ENCODE results near the gene SLC38A10. TPM values are rescaled to one million over a fixed set of nuclear protein-coding genes. Genes with fewer than 3 reads are reported as not detected.

Gene SLC38A10
- total RNA-seq, 6 donors from 2014 or later: 90.6 to 208 (median 110) TPM

DNA sequence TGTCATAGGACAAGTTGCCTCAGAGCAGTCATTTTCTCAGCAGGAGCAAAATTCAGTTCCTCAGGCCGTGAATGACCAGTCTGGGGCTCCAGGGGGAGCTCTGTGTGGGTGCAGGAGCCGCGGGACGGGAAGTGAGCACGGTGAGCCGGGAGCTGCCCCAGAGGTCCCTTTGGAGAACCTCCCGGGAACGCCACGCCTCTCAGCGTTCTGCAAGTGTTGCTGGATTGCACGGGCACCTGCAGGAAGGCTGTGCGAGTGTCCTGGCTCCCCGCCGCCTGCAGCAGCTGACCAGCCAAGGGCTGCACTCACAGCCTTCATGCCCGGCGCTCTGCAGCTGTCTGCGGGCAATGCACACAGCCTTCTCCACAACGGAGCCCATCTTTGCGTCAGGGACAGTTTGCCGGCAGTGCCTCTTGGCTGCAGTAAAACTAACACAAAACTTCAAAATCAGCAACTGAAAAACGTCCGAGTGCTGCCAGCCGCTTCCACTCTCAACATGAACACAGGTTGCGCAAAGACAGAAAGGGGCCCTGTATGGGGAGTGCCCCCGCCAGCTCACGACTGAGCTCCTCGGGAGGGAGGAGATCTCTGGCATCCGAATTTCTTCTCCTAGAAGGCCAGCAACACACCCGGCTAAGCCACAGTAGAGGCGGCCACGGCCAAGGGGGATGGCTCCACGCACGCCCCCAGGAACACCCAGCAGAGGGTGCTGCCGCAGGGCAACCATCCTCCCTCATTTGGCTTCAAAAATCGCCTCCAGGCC, 40.0 kb downstream of the SLC38A10 start:
- Histone ChIP-seq H3K27me3 (no peaks in the 10 kb centered on the region), H3K36me3 (peaks cover 29 to 61% (median 51%) of the 10 kb centered on the region in 4 donors), H3K4me3 (peak overlapping the region in 2 of 4 donors; percentile 13), H3K27ac (peak overlapping the region; percentile 28 to 77 (median 62)), H3K9me3 (no peaks in the 10 kb centered on the region), H3K4me1 (peaks cover 12 to 24% (median 19%) of the 10 kb centered on the region in 4 donors)
- WGBS, 2 donors: 25 to 36% methylated on average over 23 to 33 of the region's 35 CpGs
- DNase-seq: peak; percentile 90 to 96
- peak; percentile 72 to 92 for ATAC-seq (ENCODE audit: low FRiP score in 2 of 2)
- TF ChIP-seq EP300 (IDR thresholded peaks at IDR 0.05) (no peak), POLR2A (IDR thresholded peaks at IDR 0.05) (peak in 2 of 4 donors; percentile 22 to 31), POLR2AphosphoS5 (IDR thresholded peaks at IDR 0.05) (no peak)
- TF ChIP-seq, protein P1, sequence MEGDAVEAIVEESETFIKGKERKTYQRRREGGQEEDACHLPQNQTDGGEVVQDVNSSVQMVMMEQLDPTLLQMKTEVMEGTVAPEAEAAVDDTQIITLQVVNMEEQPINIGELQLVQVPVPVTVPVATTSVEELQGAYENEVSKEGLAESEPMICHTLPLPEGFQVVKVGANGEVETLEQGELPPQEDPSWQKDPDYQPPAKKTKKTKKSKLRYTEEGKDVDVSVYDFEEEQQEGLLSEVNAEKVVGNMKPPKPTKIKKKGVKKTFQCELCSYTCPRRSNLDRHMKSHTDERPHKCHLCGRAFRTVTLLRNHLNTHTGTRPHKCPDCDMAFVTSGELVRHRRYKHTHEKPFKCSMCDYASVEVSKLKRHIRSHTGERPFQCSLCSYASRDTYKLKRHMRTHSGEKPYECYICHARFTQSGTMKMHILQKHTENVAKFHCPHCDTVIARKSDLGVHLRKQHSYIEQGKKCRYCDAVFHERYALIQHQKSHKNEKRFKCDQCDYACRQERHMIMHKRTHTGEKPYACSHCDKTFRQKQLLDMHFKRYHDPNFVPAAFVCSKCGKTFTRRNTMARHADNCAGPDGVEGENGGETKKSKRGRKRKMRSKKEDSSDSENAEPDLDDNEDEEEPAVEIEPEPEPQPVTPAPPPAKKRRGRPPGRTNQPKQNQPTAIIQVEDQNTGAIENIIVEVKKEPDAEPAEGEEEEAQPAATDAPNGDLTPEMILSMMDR (IDR thresholded peaks at IDR 0.05): peak; percentile 44 to 82 (median 64)

DNA sequence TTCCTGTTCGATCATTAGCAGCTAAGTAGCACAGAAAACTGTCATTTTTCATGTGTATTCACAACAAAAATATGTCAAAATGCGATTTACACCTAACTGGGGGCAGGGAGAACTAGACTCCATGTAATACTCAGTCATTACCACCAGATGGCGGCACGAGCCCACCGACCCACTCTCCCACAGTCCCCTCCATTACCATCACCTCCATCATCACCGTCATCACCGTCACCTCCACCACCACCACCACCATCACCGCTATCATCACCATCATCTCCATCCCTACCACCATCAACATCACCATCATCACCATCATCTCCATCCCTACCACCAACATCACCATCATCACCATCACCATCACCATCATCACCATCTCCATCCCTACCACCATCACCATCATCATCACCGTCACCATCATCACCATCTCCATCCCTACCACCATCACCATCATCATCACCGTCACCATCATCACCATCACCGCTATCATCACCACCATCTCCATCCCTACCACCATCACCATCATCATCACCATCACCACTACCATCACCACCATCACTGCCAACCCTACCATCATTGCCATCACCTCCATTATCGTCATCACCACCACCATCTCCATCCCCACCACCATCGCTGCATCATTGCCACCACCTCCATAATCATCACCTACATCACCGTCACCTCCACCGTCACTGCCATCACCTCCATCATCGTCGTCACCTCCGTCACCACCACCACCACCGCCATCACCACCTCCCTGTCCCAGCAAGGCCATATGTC, 41.6 kb downstream of the SLC38A10 start:
- H3K27ac ChIP-seq: no peak overlapping the region
- peak in 1 of 2 donors; percentile 66 for ATAC-seq (ENCODE audit: low FRiP score in 2 of 2)
- peaks cover 12 to 24% (median 19%) of the 10 kb centered on the region in 4 donors for H3K4me1 ChIP-seq
- 60 to 65% methylated on average over 19 of the region's 19 CpGs for WGBS, 2 donors
- no peaks in the 10 kb centered on the region for H3K27me3 ChIP-seq
- TF ChIP-seq, protein P1 (IDR thresholded peaks at IDR 0.05): peak; percentile 77 to 92 (median 86)
- TF ChIP-seq POLR2AphosphoS5 (IDR thresholded peaks at IDR 0.05) (peak in 1 of 2 donors; percentile 11), POLR2A (IDR thresholded peaks at IDR 0.05) (no peak)
- H3K4me3 ChIP-seq: no peak overlapping the region
- H3K36me3 ChIP-seq: peaks cover 15 to 52% (median 41%) of the 10 kb centered on the region in 4 donors
- peak in 1 of 2 donors; percentile 63 for DNase-seq
- H3K9me3 ChIP-seq: no peaks in the 10 kb centered on the region

DNA sequence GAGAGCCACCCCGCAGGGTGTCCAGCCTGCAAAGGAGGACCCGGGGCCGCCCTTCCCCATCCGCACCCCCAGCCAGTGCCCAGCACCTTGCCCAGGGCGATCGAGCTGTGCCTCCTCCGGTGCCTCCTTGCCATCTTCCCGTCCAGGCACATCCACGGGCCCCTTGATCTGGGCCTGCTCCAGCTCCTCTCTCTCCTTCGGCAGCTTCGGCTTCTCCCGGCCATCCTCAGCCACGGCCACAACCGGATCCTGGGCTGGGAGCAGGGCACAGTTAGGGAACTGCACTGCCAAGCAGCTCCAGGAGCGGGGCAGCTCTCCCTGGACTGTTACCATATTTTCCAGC, 42.1 kb downstream of the SLC38A10 start:
- no peaks in the 10 kb centered on the region for H3K27me3 ChIP-seq
- H3K4me1 ChIP-seq: peaks cover 12 to 24% (median 19%) of the 10 kb centered on the region in 4 donors
- H3K4me3 ChIP-seq: no peak overlapping the region
- DNase-seq (peak in 1 of 2 donors; percentile 60), ATAC-seq (ENCODE audit: low FRiP score in 2 of 2) (no peak)
- no peak overlapping the region for H3K27ac ChIP-seq
- H3K36me3 ChIP-seq: peaks cover 15 to 46% (median 38%) of the 10 kb centered on the region in 4 donors
- TF ChIP-seq POLR2AphosphoS5 (IDR thresholded peaks at IDR 0.05) (no peak), EP300 (IDR thresholded peaks at IDR 0.05) (no peak), POLR2A (IDR thresholded peaks at IDR 0.05) (no peak)
- TF ChIP-seq, protein P1 (IDR thresholded peaks at IDR 0.05): no peak
- no peaks in the 10 kb centered on the region for H3K9me3 ChIP-seq
- WGBS, 2 donors: 78 to 81% methylated on average over 12 to 15 of the region's 15 CpGs

DNA sequence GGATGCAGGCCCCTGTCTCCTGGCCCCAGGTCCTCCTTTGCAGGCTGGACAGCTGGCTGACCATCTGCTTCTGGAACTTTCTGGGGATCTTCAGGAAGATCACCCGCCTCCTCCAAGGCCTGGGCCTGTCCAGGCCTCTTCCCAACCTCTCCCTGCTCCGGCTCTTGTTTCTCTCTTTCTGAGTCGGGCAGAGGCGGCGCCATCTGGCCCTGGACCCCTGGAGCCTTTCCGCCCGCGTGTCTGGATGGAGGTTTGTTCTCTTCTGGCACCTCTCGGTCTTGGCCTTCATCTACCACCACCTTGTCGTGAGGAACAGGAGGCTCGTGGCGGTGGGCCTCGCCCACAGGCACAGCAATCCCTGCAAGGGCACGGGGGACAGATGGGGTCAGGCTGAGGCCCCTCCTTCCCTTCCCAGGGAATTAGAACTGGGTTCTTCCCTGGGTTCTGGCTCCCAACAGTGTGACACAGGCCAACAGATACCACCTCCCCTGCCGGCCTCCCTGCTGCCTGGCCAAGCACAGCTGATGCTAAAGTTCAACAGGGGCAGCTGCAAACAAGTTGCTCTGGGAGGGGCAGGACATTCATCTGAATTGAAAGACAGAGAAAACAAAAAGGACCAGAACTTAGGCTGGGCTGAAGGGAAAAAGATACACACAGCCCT, 42.7 kb downstream of the SLC38A10 start:
- Histone ChIP-seq H3K4me3 (no peak overlapping the region), H3K27me3 (no peaks in the 10 kb centered on the region), H3K27ac (no peak overlapping the region), H3K4me1 (peaks cover 12 to 24% (median 19%) of the 10 kb centered on the region in 4 donors), H3K9me3 (no peaks in the 10 kb centered on the region), H3K36me3 (peaks cover 15 to 41% (median 34%) of the 10 kb centered on the region in 4 donors)
- no peak for TF ChIP-seq POLR2AphosphoS5 (IDR thresholded peaks at IDR 0.05)
- no peak for TF ChIP-seq EP300 (IDR thresholded peaks at IDR 0.05)
- 87 to 90% methylated on average over 14 to 15 of the region's 15 CpGs for WGBS, 2 donors
- DNase-seq (peak in 1 of 2 donors; percentile 57), ATAC-seq (ENCODE audit: low FRiP score in 2 of 2) (no peak)
